CD4-positive, alpha-beta T cell treated with Interleukin-4 for 1 hour (primary cell): Measurements from ENCODE around the gene RETREG1.
"Not testable (repeated sequence)": the region's sequence is repeated elsewhere in the genome, so short reads cannot be mapped to it uniquely, and the experiment has no call there.

Experiments used
- DNase-seq, 2 donors: peaks; one replicate each; pipeline ENCODE4 v3.0.0-alpha.2; 2020 to 2022

Gene RETREG1

DNA sequence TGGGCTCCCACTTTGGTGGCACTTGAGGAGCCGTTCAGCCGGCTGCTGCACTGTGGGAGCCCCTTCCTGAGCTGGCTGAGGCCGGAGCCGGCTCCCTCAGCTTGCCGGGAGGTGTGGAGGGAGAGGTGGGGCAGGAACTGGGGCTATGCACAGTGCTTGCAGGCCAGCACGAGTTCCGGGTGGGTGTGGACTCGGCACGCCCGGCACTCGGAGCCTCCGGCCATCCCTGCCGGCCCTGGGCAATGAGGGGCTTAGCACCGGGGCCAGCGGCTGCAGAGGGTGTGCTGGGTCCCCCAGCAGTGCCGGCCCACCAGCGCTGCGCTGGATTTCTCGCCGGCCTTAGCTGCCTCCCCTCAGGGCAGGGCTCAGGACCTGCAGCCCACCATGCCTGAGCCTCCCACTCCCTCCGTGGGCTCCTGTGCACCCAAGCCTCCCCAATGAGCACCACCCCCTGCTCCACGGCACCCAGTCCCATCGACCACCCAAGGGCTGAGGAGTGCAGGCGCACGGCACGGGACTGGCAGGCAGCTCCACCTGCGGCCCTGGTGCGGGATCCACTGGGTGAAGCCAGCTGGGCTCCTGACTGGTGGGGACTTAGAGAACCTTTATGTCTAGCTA is 180.6 kb downstream of the RETREG1 start:
- DNase-seq, result not testable (repeated sequence)

DNA sequence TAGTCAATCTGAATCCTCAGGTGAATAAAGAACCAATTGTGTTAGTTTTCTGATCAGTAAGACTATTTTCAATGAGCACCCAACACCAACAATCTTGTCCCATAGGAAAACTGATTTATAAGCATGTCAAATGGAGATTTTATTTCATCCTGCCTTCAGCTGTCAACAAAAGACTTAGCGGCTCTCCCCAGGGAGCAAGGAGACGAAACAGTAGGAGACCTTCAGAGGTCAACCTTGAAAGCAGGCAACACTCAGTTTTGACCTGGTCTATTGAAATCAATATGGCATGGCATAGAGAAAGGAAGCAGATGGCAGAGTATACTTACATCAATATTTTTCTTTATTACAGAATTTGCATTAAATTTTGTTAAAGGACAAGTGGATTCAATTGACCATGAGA is 185.3 kb downstream of the RETREG1 start:
- DNase-seq, result no peak

DNA sequence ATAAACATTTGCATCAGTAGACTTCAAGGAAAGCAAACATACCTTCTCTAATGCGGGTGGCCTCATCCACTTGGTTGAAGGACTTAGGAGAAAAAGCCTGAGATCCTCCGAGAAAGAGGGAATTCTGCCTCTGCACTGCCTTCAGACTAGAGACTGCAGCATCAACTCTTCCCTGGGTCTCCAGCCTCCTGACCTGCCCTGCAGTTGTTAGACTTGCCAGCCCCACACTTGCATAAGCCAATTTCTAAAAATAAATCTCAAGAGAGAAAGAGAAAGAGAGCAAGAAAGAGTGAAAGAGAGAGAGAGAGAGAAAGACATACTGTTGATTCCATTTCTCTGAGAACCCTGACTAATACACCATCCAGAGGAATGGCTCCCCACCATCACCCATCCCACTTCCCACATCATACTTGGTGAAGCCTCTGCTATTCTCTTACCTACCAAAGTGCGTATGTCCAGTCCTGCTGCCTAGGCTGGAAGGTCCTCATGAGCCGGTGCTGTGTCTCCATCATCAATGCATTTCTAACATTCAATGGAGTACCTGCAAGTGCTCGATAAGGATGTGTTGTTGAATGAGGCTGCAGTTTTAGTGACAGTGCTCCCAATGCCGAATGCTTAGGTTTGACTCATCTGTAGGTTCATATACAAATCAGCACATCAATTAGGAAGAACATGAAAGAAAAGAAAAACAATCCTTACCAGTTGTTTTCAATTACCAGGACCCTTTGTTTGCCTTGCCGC is 186.3 kb downstream of the RETREG1 start:
- DNase-seq, result no peak

DNA sequence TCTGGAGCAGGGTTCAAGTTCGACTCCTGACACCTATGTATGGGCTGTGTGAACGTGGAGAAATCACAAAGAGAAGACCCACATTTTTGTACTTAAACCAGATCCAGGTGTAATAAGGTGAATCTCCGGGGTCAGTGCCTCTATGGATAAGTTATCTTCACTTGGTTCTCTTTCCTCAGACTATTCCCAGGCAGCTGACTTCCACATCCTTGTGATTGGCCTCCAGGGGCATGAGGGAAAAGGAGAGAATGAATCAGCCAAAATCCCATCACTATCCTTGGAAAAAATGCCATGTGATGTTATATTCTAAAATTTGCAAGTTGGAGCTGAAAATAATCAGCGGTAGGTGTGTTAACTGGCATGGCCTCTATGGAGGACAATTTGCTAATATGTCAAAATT is 188.4 kb downstream of the RETREG1 start:
- DNase-seq, result no peak

DNA sequence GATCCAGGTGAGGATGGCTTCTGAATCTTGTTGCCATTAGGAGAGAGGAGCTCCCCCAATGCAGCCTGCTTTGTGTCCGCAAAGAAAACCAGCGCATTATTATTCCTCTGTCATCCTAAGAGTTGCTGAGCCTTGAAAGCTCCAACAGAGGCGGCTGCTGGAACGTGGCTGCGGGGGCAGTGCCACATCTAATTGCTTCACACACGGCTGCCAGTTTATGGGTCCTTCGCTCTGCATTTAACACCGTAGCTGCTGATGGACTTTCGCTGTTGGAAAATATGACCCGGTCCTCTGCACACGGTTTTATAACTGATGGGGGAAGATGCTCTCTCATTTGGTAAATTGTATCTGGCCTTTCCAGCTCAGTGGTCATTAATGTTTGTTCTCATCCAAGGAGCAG is 189.2 kb downstream of the RETREG1 start:
- no peak for DNase-seq
